GM12891 (cell line): ENCODE results near the gene MTA3.

Source experiments
- POLR2A ChIP-seq: IDR thresholded peaks from 2 replicates; pipeline ENCODE4 v1.6.1; 2011; ENCODE audit warnings: low read depth, low read length, control low read depth
- POLR2AphosphoS5 ChIP-seq: IDR thresholded peaks from 2 replicates; pipeline ENCODE4 v1.6.1; 2011; ENCODE audit warnings: low read depth, low read length, control low read depth
- POU2F2 ChIP-seq: IDR thresholded peaks from 2 replicates; pipeline ENCODE4 v1.6.1; 2011; ENCODE audit warnings: low read depth, mild to moderate bottlenecking, control low read depth, low read length, moderate library complexity
- SPI1 ChIP-seq: IDR thresholded peaks from 2 replicates; pipeline ENCODE4 v1.6.1; 2011; ENCODE audit warnings: low read depth, low read length, control low read depth
- TAF1 ChIP-seq: IDR thresholded peaks from 2 replicates; pipeline ENCODE4 v1.6.1; 2011; ENCODE audit warnings: low read depth, low read length, control low read depth

DNA sequence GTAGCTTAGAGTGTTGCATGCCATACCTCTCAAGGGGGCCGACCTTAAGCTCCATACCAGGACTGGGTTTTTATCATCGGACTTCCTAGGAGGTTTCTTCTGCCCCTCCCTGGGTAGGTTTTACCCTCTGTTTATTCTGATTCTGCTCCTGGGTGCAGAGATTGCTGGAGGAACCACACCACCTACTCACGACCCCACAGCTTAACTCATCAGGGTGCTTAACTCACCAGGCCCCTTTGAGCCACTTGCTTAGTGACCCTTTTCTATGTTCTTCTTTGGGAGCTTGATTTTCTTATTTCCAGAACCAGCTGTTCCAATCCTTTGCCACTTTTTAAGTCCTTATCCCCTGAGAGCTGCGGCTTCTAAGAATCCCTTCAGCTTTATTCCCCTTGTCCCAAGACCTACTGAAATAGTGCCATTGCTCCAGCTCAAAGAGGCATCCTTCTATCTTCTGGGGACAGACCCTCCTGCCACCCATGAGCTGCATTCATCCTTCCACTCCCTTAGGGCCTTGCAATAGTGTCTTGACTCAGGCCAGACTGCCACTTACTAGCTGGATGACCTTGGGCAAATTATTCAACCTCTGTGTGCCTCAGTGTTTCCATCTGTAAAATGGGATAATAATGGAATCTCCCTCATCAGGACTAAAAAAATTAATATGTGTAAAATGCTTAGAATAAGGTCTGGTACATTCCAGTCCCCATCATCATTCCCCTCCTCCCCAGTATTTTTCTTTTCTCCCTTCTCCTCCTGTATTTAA, 189.7 kb downstream of the MTA3 start:
- TF ChIP-seq POLR2A (no peak), SPI1 (no peak), POLR2AphosphoS5 (no peak), TAF1 (no peak), POU2F2 (no peak)
